Natural killer cell treated with Interleukin-12 subunit alpha and Interleukin-12 subunit beta and Interleukin-15 and Interleukin-18, amount 100 ng/mL, for 72 hours (primary cell): ENCODE measurements around the gene HOXD9. TPM values are rescaled to one million over a fixed set of nuclear protein-coding genes. Genes with fewer than 3 reads are reported as not detected.

Source experiments
- ATAC-seq, 2 donors: fragments of 150-1000 bp; cut with Tn5 transposase in 1 of 2; sonication (Bioruptor Pico), chemical (Tn5 transposase) in 1 of 2; 2 replicates each; pipeline ENCODE4 v1.10.0; 2021
- DNase-seq: peaks from one replicate; pipeline ENCODE4 v3.0.0; 2022; ENCODE audit warnings: low spot score
- H3K27ac Mint-ChIP-seq, 2 donors: 1 replicate in 1 of 2; 2 replicates in 1 of 2; pipeline ENCODE4 v1.8.0; 2022; ENCODE audit warnings: mixed read lengths in 2 of 2, mild to moderate bottlenecking in 1 of 2, moderate library complexity in 1 of 2
- H3K27me3 Mint-ChIP-seq, 2 donors: 1 replicate in 1 of 2; 2 replicates in 1 of 2; pipeline ENCODE4 v1.8.0; 2022; ENCODE audit warnings: mixed read lengths in 2 of 2
- H3K36me3 Mint-ChIP-seq: one replicate; pipeline ENCODE4 v1.8.0; 2022; ENCODE audit warnings: mixed read lengths
- H3K4me1 Mint-ChIP-seq, 2 donors: 1 replicate in 1 of 2; 2 replicates in 1 of 2; pipeline ENCODE4 v1.8.0; 2022; ENCODE audit warnings: low read depth in 2 of 2, mixed read lengths in 2 of 2, mild to moderate bottlenecking in 1 of 2
- H3K4me3 Mint-ChIP-seq: one replicate; pipeline ENCODE4 v1.8.0; 2022; ENCODE audit warnings: mixed read lengths
- H3K9me3 Mint-ChIP-seq: 2 replicates; pipeline ENCODE4 v1.8.0; 2022; ENCODE audit warnings: mixed read lengths
- total RNA-seq, 2 donors: library from RNA; stranded (reverse); gene quantifications; one replicate each; pipeline ENCODE4 v1.2.3, GENCODE V29; 2022

HOXD9 gene
- total RNA-seq, 2 donors from 2014 or later: not detected

DNA sequence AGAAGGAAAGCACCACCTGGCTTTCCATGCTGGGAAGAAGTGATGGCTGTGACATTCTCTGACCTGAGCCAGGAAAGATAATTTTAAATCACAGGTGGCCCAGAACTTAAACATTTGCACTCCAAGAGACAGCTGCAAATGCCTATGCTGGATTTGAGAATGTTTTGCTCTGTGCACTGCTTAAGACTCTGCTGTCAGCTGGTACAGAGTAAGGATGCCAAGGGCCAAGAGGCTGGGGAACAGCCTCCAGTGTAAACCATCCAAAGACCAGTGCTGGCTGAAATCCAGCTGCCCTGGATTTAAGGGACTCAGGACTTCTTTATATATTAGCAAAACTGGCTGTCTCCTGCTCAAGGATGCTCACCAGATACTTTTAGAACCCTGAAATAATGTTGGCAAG is 10.9 kb downstream of the HOXD9 start:
- H3K4me1 Mint-ChIP-seq: peaks cover 27 to 30% of the 10 kb centered on the region in 2 donors
- no peaks in the 10 kb centered on the region for H3K9me3 Mint-ChIP-seq
- H3K36me3 Mint-ChIP-seq: peaks cover 28% of the 10 kb centered on the region
- no peak overlapping the region for H3K27ac Mint-ChIP-seq
- peaks cover 61 to 81% of the 10 kb centered on the region in 2 donors for H3K27me3 Mint-ChIP-seq
- ATAC-seq: no peak
- H3K4me3 Mint-ChIP-seq: no peak overlapping the region
- DNase-seq: no peak

DNA sequence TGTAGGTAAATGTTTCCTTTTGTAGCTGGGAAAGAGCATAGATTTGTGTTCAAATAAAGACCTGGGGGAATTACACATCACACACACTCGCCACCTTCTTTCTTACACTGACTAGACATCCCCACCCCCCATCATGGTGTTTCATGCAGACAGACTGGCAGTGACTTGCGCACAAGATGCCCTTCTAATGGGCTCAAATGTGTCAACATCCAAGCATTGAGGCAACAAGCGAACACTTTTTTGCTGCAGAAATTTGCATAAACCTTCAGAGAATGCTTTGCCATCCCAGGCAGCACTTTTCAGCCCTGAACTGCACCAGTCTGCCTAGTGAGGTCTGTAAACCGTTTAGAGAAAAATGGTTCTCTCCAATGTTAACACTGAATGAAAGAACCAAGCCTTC is 11.5 kb downstream of the HOXD9 start:
- Mint-ChIP-seq H3K27ac (no peak overlapping the region), H3K27me3 (peaks cover 62 to 81% of the 10 kb centered on the region in 2 donors), H3K9me3 (no peaks in the 10 kb centered on the region), H3K4me3 (no peak overlapping the region), H3K36me3 (peaks cover 32% of the 10 kb centered on the region), H3K4me1 (peaks cover 30% of the 10 kb centered on the region in 2 donors)
- no peak for ATAC-seq
- DNase-seq: no peak

DNA sequence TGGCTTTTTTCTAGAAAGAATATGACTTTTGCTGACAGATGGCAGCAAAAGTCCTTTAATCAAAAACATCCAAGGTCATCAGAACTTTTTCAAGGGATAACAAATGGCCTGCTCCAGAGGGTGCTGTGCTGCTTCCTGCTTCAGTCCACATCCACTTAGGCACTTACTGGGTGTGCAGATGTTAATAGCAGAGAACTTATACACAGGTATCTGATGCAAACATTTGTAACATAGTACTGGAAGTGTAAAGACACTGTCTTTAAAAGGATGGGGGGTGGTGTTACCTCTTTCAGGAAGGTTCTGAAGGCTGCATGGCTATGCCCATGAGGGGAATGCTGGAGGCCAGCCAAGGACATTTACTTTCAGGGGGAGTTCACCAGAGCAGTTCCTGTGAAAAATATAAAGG is 12.5 kb downstream of the HOXD9 start:
- ATAC-seq: no peak
- DNase-seq: no peak
- peaks cover 4% of the 10 kb centered on the region for H3K9me3 Mint-ChIP-seq
- no peak overlapping the region for H3K27ac Mint-ChIP-seq
- H3K4me1 Mint-ChIP-seq: peaks cover 33 to 34% of the 10 kb centered on the region in 2 donors
- H3K36me3 Mint-ChIP-seq: peaks cover 35% of the 10 kb centered on the region
- peak overlapping the region; percentile 24 for H3K4me3 Mint-ChIP-seq
- peaks cover 67 to 89% of the 10 kb centered on the region in 2 donors for H3K27me3 Mint-ChIP-seq

GRCh38 chr2:176136374-176137251 is 14.1 kb downstream of the HOXD9 start:
- Mint-ChIP-seq H3K27ac (no peak overlapping the region), H3K36me3 (peaks cover 35% of the 10 kb centered on the region), H3K4me3 (no peak overlapping the region), H3K9me3 (peaks cover 4% of the 10 kb centered on the region), H3K4me1 (peaks cover 34% of the 10 kb centered on the region in 2 donors), H3K27me3 (peaks cover 64 to 87% of the 10 kb centered on the region in 2 donors)
- DNase-seq (no peak), ATAC-seq (no peak)

GRCh38 chr2:176137252-176137580 is 14.7 kb downstream of the HOXD9 start:
- H3K4me3 Mint-ChIP-seq: no peak overlapping the region
- peaks cover 4% of the 10 kb centered on the region for H3K9me3 Mint-ChIP-seq
- ATAC-seq: no peak
- H3K36me3 Mint-ChIP-seq: peaks cover 35% of the 10 kb centered on the region
- H3K27ac Mint-ChIP-seq: no peak overlapping the region
- H3K27me3 Mint-ChIP-seq: peaks cover 64 to 83% of the 10 kb centered on the region in 2 donors
- no peak for DNase-seq
- H3K4me1 Mint-ChIP-seq: peaks cover 31% of the 10 kb centered on the region in 2 donors

DNA sequence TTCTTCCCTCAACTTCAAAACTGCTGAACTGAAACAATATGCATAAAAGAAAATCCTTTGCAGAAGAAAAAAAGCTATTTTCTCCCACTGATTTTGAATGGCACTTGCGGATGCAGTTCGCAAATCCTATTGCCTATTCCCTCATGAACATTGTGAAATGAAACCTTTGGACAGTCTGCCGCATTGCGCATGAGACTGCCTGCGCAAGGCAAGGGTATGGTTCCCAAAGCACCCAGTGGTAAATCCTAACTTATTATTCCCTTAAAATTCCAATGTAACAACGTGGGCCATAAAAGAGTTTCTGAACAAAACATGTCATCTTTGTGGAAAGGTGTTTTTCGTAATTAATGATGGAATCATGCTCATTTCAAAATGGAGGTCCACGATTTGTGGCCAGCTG is 15.4 kb downstream of the HOXD9 start:
- H3K9me3 Mint-ChIP-seq: peaks cover 4% of the 10 kb centered on the region
- H3K4me1 Mint-ChIP-seq: peaks cover 26 to 27% of the 10 kb centered on the region in 2 donors
- no peak overlapping the region for H3K27ac Mint-ChIP-seq
- no peak overlapping the region for H3K4me3 Mint-ChIP-seq
- DNase-seq (no peak), ATAC-seq (no peak)
- peaks cover 60 to 80% of the 10 kb centered on the region in 2 donors for H3K27me3 Mint-ChIP-seq
- H3K36me3 Mint-ChIP-seq: peaks cover 31% of the 10 kb centered on the region

GRCh38 chr2:176138526-176138922 is 16.0 kb downstream of the HOXD9 start:
- no peak for ATAC-seq
- Mint-ChIP-seq H3K36me3 (peaks cover 31% of the 10 kb centered on the region), H3K9me3 (peaks cover 4% of the 10 kb centered on the region), H3K4me3 (peak overlapping the region; percentile 60), H3K4me1 (peaks cover 25 to 27% of the 10 kb centered on the region in 2 donors), H3K27ac (no peak overlapping the region), H3K27me3 (peaks cover 64 to 80% of the 10 kb centered on the region in 2 donors)
- no peak for DNase-seq

DNA sequence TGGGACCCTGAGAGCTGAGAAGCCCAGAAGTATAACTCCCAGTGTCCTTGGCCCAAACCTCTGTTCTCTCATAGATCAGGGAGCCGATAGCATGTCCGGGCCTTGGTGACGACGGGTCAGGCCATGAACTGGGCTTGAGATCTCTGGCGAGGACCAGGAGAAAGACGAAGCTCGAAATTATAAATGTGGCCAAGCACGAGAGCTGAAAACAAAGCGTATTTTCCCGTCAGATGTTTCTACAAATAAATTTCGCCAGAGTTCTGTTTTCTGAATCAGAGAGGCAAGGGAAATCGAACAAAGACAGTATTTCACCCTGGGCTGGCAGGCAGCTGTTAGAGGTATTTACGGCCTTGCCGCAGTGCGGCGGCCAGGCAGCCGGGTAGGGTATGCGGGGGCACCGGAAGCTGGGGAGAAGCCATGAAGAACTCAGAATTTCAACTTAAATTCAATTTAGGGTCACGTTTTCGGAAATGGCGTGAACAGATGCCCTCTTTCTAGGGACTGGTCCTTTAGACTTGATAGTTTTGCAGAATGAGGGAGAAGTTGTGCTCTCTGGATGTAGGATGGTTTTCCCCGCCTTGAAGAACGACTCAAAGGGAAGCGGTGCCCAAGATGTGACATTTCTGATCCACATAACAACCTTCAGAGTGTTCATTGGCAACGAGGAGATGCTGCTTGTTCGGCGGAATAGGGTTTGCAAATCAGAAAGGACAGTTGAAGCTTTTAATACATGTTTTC is 16.6 kb downstream of the HOXD9 start:
- Mint-ChIP-seq H3K36me3 (peaks cover 28% of the 10 kb centered on the region), H3K4me1 (peaks cover 25 to 27% of the 10 kb centered on the region in 2 donors), H3K9me3 (peaks cover 4% of the 10 kb centered on the region), H3K27ac (no peak overlapping the region), H3K27me3 (peaks cover 64 to 80% of the 10 kb centered on the region in 2 donors), H3K4me3 (peak overlapping the region; percentile 60)
- DNase-seq: no peak
- ATAC-seq: no peak

GRCh38 chr2:176139661-176140512 is 17.4 kb downstream of the HOXD9 start:
- H3K27ac Mint-ChIP-seq: no peak overlapping the region
- peaks cover 25 to 27% of the 10 kb centered on the region in 2 donors for H3K4me1 Mint-ChIP-seq
- H3K36me3 Mint-ChIP-seq: peaks cover 25% of the 10 kb centered on the region
- H3K9me3 Mint-ChIP-seq: peaks cover 4% of the 10 kb centered on the region
- peaks cover 62 to 80% of the 10 kb centered on the region in 2 donors for H3K27me3 Mint-ChIP-seq
- no peak for ATAC-seq
- no peak for DNase-seq
- no peak overlapping the region for H3K4me3 Mint-ChIP-seq

DNA sequence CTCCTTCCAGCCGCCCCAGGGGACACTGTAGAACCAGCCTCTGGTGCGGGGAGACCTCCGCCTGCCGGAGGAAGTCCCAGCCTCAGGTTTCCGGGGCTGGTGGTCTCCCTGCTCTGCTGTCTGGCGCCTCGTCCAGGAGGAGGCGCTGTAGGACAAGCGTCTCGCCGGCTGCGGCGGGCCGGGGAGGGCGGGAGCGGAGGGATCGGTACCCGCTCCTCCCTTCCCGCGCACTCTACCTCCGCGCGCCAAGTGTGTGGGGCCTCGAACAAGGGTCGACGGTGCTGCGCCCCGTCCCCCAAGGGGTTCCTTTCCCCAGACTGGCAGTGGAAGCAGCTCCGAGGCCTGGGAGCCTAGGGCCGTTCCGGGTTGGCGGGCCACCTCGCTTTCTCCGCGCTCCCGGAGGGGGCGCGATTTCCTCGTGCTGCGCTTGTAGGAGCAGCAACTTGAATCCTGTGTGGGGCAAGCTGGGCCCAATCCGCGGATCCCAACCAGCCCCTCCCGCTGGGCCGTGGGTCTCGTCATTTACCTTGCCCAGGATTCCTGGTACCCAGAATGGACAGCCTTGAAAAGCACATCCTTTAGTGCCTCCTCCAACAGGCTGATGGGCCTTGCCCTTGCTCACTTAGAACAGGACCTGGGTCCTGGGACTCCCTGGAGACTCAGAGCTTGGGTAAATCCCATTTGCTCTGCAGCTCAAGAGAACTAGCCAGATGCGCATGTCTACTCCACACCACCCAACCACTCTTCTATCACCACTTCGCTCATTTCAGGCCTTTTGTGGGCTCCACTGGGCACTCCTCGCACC is 18.2 kb downstream of the HOXD9 start:
- H3K27ac Mint-ChIP-seq: no peak overlapping the region
- DNase-seq: no peak
- peak overlapping the region; percentile 34 for H3K4me3 Mint-ChIP-seq
- H3K27me3 Mint-ChIP-seq: peaks cover 59 to 79% of the 10 kb centered on the region in 2 donors
- H3K9me3 Mint-ChIP-seq: peaks cover 4% of the 10 kb centered on the region
- peak; percentile 81 to 84 for ATAC-seq
- H3K36me3 Mint-ChIP-seq: peaks cover 19% of the 10 kb centered on the region
- H3K4me1 Mint-ChIP-seq: peaks cover 20 to 21% of the 10 kb centered on the region in 2 donors

DNA sequence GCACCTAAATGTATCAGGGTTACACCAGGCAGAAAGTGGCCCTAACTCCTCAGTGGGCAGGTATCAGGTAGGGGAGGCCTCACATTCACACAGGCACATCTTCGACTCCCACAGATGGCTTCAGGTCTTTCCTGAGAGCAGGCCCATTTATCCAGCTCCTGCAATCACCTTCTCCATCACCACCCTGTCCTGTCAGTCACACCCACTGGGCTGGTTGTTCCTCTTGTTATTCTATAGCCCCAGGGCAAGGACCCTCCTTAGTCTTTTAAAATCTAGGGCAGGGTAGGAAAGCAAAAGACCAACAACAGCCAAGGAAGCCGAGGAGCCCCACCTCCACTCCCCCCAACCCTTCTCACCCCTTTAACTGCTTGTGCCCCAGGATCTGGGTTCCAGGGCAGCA is 19.8 kb downstream of the HOXD9 start:
- H3K27ac Mint-ChIP-seq: no peak overlapping the region
- H3K9me3 Mint-ChIP-seq: peaks cover 4% of the 10 kb centered on the region
- peaks cover 18% of the 10 kb centered on the region for H3K36me3 Mint-ChIP-seq
- peaks cover 17 to 19% of the 10 kb centered on the region in 2 donors for H3K4me1 Mint-ChIP-seq
- no peak for DNase-seq
- peaks cover 61 to 85% of the 10 kb centered on the region in 2 donors for H3K27me3 Mint-ChIP-seq
- ATAC-seq: no peak
- no peak overlapping the region for H3K4me3 Mint-ChIP-seq

- H3K36me3 Mint-ChIP-seq: no peaks in the 10 kb centered on the region
- DNase-seq (no peak), ATAC-seq (no peak)
- H3K4me1 Mint-ChIP-seq: peaks cover 6 to 7% of the 10 kb centered on the region in 2 donors
- H3K4me3 Mint-ChIP-seq: no peak overlapping the region
- H3K27ac Mint-ChIP-seq: no peak overlapping the region
- H3K9me3 Mint-ChIP-seq: no peaks in the 10 kb centered on the region
- peaks cover 56 to 83% of the 10 kb centered on the region in 2 donors for H3K27me3 Mint-ChIP-seq
These were observed 22.8 kb downstream of the HOXD9 start for GRCh38 chr2:176145085-176145969.
